ENCODE measurements around the gene EPHA4.

DNA sequence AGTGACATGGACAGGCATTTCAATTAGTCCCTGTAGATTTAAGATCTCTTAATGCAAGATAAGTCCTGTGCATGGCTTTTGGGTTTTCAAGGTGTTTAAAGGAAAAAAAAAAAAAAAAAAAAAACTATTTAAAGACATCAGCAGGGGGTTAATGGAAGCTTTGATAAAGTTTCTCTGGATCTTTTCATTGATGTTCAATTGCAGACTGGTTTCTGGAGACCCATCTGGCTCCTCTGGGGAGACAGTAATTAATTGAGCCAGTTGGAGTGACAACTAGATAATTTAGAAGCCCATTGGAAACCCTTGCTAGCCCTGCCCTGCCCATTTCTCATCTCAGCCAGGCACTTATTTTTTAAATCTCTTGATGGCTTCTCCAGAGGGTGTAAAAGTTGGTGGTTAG is 98.7 kb downstream of the EPHA4 start:
- TF ChIP-seq, protein P1, sequence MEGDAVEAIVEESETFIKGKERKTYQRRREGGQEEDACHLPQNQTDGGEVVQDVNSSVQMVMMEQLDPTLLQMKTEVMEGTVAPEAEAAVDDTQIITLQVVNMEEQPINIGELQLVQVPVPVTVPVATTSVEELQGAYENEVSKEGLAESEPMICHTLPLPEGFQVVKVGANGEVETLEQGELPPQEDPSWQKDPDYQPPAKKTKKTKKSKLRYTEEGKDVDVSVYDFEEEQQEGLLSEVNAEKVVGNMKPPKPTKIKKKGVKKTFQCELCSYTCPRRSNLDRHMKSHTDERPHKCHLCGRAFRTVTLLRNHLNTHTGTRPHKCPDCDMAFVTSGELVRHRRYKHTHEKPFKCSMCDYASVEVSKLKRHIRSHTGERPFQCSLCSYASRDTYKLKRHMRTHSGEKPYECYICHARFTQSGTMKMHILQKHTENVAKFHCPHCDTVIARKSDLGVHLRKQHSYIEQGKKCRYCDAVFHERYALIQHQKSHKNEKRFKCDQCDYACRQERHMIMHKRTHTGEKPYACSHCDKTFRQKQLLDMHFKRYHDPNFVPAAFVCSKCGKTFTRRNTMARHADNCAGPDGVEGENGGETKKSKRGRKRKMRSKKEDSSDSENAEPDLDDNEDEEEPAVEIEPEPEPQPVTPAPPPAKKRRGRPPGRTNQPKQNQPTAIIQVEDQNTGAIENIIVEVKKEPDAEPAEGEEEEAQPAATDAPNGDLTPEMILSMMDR (IDR thresholded peaks at IDR 0.05; ENCODE audit: borderline replicate concordance, extremely low read depth, low read length, poor library complexity, severe bottlenecking): no peak
- no peak for TF ChIP-seq EZH2 (IDR thresholded peaks at IDR 0.05; ENCODE audit: borderline replicate concordance, low read depth, low read length, severe bottlenecking)
